ENCODE results near the gene CBLN3.
"Not testable (repeated sequence)": the region's sequence is repeated elsewhere in the genome, so short reads cannot be mapped to it uniquely, and the experiment has no call there.

CBLN3 gene

GRCh38 chr14:24399999-24400718 is 29.3 kb downstream of the CBLN3 start:
- no peak for DNase-seq

GRCh38 chr14:24399447-24399822 is 30.0 kb downstream of the CBLN3 start:
- DNase-seq: no peak

- DNase-seq: peak; percentile 47
These were observed 30.6 kb downstream of the CBLN3 start, which contains the start of gene NYNRIN for GRCh38 chr14:24398653-24399446. Gene NYNRIN (plus strand): TSS chr14:24399003. CDS start chr14:24399247, 244 bp downstream.

- peak; percentile 26 for DNase-seq
These were observed 31.2 kb downstream of the CBLN3 start for GRCh38 chr14:24398293-24398652.

- DNase-seq: no peak
These were observed 31.7 kb downstream of the CBLN3 start for GRCh38 chr14:24397639-24398292.

GRCh38 chr14:24395609-24396582 is 33.6 kb downstream of the CBLN3 start:
- DNase-seq: no peak

GRCh38 chr14:24394275-24394674 is 35.2 kb downstream of the CBLN3 start:
- peak; percentile 32 for DNase-seq

- peak; percentile 25 for DNase-seq
These were observed 37.0 kb downstream of the CBLN3 start for GRCh38 chr14:24392325-24393091.

- DNase-seq: no peak
These were observed 38.6 kb downstream of the CBLN3 start for GRCh38 chr14:24390701-24391468.

GRCh38 chr14:24389226-24389848 is 40.1 kb downstream of the CBLN3 start:
- DNase-seq: no peak

- no peak for DNase-seq
These were observed 40.8 kb downstream of the CBLN3 start for GRCh38 chr14:24388474-24389179.

GRCh38 chr14:24387579-24387978 is 41.9 kb downstream of the CBLN3 start:
- not testable (repeated sequence) for DNase-seq

GRCh38 chr14:24387009-24387345 is 42.5 kb downstream of the CBLN3 start:
- no peak for DNase-seq

GRCh38 chr14:24385524-24385923 is 43.9 kb downstream of the CBLN3 start:
- DNase-seq: no peak

GRCh38 chr14:24384169-24384568 is 45.3 kb downstream of the CBLN3 start:
- no peak for DNase-seq

GRCh38 chr14:24382064-24382371 is 47.5 kb downstream of the CBLN3 start:
- peak; percentile 67 for DNase-seq

GRCh38 chr14:24381363-24382063 is 48.0 kb downstream of the CBLN3 start:
- DNase-seq: peak; percentile 97

- no peak for DNase-seq
These were observed 49.3 kb downstream of the CBLN3 start for GRCh38 chr14:24379907-24380730.
